Middle frontal gyrus (tissue), 1 donor: ENCODE measurements around the gene KRTAP10-8.
"Not testable (repeated sequence)": the region's sequence is repeated elsewhere in the genome, so short reads cannot be mapped to it uniquely, and the experiment has no call there.

Experiments used
- DNase-seq: peaks from one replicate; pipeline ENCODE4 v3.0.0-alpha.2; 2015; ENCODE audit warnings: low spot score; ENCODE audit errors: extremely low spot score

KRTAP10-8 gene

GRCh38 chr21:44643741-44644310 lies 31.9 kb downstream of the KRTAP10-8 start:
- no peak for DNase-seq

GRCh38 chr21:44644878-44645277 lies 33.0 kb downstream of the KRTAP10-8 start:
- DNase-seq, result no peak

- DNase-seq, result not testable (repeated sequence)
Observed at GRCh38 chr21:44646366-44647221, 34.7 kb downstream of the KRTAP10-8 start, which contains the start of gene KRTAP10-11. KRTAP10-11 (plus strand) TSS chr21:44646414; CDS start chr21:44646459, 45 bp downstream.

DNA sequence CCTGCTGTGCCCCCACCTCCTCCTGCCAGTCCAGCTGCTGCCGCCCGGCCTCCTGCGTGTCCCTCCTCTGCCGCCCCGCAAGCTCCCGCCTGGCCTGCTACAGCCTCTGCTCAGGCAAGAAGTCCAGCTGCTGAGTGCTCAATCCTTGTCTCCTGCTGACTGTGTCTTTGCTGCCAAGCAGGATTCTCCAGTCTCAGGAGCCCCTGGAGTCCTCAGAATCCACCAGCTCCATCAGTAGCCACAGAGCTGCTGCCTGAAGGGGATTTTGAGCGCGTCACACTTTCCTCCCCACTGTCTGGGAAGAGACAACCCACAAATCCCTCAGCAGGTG lies 35.3 kb downstream of the KRTAP10-8 start:
- DNase-seq, result no peak

GRCh38 chr21:44648557-44649311 lies 36.9 kb downstream of the KRTAP10-8 start:
- DNase-seq, result no peak

DNA sequence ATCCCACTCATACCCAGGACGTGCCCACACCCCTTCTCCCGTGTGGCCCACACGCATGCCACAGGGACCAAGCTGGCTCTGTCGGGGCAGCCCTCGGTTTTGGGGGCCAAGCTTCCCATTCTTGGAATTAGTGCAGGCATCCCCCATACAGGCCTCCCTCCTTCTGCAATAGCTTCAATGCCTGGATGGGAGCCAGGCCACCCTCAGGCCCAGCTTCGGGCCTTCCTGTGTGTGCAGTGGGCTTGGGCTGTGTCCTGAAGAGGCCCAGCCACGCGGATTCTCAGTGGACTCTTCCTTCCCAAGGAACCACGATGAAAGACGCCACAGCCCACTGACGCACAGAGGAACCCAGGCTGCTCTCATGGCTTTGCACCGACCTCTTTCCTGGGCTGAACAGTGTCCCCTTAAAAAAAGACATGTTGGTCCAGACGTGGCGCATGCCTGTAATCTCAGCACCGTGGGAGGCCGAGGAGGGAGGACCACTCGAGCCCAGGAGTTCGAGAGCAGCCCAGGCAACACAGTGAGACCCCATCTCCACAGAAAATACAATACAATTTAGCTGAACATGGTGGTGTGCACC lies 37.7 kb downstream of the KRTAP10-8 start:
- no peak for DNase-seq

DNA sequence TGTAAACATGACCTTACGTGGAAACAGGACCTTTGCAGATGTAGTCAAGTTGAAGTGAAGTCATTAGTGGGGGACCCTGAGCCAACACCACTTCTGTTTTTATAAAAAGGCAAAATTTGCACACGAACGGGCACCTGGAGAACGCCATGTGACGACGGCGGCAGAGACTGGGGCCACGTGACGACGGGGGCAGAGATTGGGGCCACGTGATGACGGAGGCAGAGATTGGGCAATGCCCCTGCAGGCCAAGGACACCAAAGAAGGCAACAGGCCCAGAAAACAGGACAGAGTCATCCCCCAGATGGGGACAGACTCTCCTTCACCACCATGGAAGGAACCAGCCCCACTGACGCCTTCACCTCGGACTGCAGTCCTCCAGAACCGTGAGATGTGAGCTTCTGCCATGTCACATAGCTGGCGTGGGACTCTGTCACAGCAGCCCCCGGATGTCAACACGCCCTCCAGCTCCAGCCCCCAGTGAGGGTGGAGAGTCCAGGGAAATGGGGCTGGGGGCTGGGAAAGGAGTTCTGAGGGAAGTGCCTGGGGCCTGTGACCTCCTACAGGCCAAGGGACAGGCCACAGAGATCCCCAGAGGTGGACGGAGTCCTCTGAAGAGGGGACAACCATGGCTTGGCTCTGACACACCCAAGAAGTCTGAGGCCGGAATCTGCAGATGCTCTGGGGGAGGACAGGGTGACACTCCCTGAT lies 38.5 kb downstream of the KRTAP10-8 start:
- no peak for DNase-seq

- no peak for DNase-seq
Observed at GRCh38 chr21:44650973-44651675, 39.2 kb downstream of the KRTAP10-8 start.

DNA sequence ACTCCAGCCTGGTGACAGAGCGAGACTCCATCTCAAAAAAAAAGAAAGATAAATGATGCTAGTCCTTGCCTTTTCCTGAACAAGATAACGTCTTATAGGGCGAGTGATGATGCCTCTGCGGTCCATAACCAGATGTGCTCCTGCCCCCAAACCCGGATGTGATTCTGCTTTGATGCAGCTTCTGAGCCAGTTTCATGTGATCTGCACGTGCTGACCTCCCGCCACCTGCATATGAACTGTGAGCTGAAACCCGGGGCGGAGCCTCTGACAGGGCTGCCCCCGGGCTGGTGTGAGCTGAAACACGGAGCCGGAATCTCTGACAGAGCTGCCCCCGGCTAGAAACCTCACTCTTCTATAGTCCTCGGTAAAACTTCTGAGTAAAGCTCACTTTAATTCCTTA lies 41.2 kb downstream of the KRTAP10-8 start:
- DNase-seq, result no peak

- no peak for DNase-seq
Observed at GRCh38 chr21:44653656-44654575, 42.0 kb downstream of the KRTAP10-8 start.

DNA sequence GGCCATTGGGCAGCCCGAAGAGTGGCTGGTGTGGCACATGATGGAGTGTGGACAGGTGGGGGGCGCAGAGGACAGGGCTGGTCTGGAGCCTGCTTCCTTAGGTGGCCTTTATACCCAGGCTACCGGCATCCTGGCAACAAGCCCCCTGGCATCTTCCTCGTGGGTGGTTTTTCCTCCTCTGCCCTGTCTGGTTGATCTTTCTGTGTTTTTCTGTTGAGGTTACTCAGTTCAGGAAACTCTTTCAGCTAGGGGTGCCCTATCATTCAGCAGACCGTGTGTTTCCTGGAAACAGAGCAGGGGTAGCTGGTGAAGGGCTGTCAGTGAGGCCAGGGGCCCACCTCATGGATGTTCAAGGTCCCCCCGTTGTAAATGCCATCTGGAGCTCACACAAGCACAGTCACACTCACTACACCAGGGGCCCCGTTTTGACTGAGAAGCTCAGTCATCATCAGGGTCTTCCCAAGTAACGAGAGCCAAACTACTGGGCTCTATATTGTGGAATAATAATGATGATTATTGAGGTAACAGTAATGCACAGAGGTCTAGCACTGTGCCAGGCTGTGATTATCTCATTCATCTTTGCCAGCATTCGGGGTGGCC lies 42.8 kb downstream of the KRTAP10-8 start, which contains the start of gene KRTAP12-4:
KRTAP12-4 (minus strand) TSS at position 84 of the 600 bp plus-strand sequence; CDS start at position 39, 45 bp downstream.
- DNase-seq, result no peak

DNA sequence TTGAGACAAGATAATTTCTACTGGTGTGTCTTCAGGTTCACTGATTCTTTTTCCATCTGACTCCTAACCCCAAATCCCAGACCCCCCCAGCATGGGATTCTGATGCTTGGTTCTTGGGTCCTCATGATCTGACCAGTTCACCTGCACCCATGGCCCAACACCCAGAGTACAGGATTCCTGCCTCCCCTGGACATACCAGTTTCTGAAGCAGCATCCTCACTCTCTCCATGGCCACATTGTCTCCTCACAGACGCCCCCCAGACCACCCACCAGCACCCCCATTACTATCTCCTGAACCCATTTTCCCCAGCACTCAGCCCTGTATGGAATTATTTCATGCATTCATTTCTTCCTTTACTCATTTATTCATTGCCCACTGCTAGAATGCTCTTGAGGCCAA lies 45.0 kb downstream of the KRTAP10-8 start:
- no peak for DNase-seq

DNA sequence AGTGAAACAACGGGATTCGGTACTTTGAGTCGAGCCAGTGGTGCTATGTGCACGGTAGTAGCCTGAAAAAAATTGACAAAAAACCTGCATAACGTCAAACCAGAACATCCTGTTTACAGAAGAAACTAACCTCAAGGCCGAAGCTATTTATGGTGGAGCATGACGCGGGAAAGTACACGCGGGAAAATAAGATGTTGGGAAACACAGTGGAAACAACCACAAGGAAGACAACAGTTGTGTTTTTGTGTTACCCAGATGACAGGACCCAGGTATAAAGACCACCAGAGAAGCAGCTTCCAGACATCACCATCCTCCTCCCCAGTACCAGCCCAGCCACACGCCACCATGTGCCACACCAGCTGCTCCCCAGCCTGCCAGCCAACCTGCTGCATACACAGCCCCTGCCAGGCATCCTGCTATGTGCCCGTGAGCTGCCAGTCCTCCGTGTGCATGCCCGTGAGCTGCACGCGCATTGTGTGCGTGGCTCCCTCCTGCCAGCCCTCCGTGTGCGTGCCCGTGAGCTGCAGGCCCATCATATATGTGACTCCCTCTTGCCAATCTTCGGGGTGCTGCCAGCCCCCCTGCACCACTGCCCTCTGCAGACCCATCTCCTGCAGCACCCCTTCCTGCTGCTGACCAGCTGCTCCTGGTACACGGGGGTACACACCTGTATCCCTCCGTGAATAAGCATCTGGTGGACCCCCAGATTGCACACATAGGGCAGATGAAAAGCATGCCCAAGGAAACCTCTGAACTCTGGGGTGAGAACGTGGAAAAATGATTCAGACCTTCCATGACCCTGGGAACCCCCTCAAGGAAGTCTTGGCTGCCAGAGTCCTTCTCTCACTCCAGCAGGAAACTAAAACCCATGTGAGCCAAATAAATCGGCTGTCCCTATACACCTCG lies 46.0 kb downstream of the KRTAP10-8 start, which contains the start of gene KRTAP12-3:
KRTAP12-3 (plus strand) TSS at position 298 of the 906 bp plus-strand sequence; CDS start at position 346, 48 bp downstream.
- no peak for DNase-seq

GRCh38 chr21:44658541-44658910 lies 46.6 kb downstream of the KRTAP10-8 start:
- DNase-seq, result no peak

DNA sequence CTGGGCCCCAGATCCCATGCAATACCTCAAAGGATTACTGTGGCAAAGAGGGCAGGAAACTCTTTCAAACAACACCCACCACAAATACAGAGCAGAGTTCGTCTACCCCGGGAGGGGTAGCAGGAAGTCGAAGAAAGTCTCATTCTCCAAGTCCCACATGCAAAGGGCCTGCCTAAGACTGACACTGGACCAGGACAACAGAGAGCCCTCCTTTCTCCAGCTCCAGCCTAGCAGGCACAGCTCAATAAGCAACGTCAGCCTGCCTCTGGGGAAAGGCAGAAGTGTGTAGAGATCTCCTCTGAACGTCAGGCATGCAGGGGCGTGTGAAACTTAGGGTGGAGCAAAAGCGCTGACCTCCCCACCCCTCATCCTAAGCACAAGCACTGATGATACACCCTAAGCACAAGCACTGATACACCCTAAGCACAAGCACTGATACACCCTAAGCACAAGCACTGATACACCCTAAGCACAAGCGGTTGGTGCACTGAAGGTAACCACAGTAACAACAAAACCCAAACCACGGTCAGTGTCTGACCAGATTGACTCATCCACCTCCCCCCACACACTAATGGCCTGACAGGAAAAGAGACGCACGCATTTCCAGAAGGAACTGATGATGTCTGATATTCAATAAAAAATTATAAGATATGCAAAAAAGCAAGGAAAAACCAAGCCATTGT lies 47.2 kb downstream of the KRTAP10-8 start:
- DNase-seq, result no peak

GRCh38 chr21:44661567-44661966 lies 49.7 kb downstream of the KRTAP10-8 start:
- DNase-seq, result not testable (repeated sequence)
